AG10803 (cell line): ENCODE data around the gene RANBP6.
"Not testable (repeated sequence)": the region's sequence is repeated elsewhere in the genome, so short reads cannot be mapped to it uniquely, and the experiment has no call there.

ENCODE experiments used
- DNase-seq: peaks from one replicate; pipeline ENCODE4 v3.0.0; 2010; ENCODE audit warnings: low read depth
- H3K4me3 ChIP-seq: 2 replicates; pipeline ENCODE4 v1.5.1; 2011; ENCODE audit warnings: mild to moderate bottlenecking, low read length, control low read depth
- CTCF ChIP-seq: conservative IDR thresholded peaks from 2 replicates; pipeline ENCODE4 v1.5.1; 2011; ENCODE audit warnings: mild to moderate bottlenecking, low read length, control low read depth, inconsistent platforms

The RANBP6 gene

GRCh38 chr9:6015278-6016157 is at the start of gene RANBP6:
Gene RANBP6 (minus strand): TSS chr9:6015624. CDS start chr9:6015607, 17 bp downstream.
- peak; percentile 77 for DNase-seq
- TF ChIP-seq CTCF, result no peak
- peak within 1 kb of the TSS; percentile 61 for H3K4me3 ChIP-seq

GRCh38 chr9:6063146-6063545 is 47.7 kb upstream of the RANBP6 start:
- H3K4me3 ChIP-seq, DNase-seq: not testable (repeated sequence)

GRCh38 chr9:6055666-6056065 is 40.2 kb upstream of the RANBP6 start:
- H3K4me3 ChIP-seq, result no peak overlapping the region
- TF ChIP-seq CTCF, result no peak
- no peak for DNase-seq

- TF ChIP-seq CTCF, result peak; percentile 76
- DNase-seq, result peak; percentile 95
- no peak overlapping the region for H3K4me3 ChIP-seq
These were observed 39.8 kb upstream of the RANBP6 start for GRCh38 chr9:6055216-6055615.

GRCh38 chr9:6054280-6055099 is 39.1 kb upstream of the RANBP6 start:
- peak; percentile 69 for DNase-seq
- peak; percentile 86 for TF ChIP-seq CTCF
- H3K4me3 ChIP-seq, result no peak overlapping the region

- TF ChIP-seq CTCF, result no peak
- no peak for DNase-seq
- no peak overlapping the region for H3K4me3 ChIP-seq
These were observed 37.0 kb upstream of the RANBP6 start for GRCh38 chr9:6052293-6052919.

- no peak for DNase-seq
- no peak for TF ChIP-seq CTCF
- H3K4me3 ChIP-seq, result no peak overlapping the region
These were observed 36.1 kb upstream of the RANBP6 start for GRCh38 chr9:6051511-6051950.
